Middle frontal gyrus (tissue), 1 donor: ENCODE measurements around the gene TMEM61.

Source experiments
- DNase-seq: peaks from one replicate; pipeline ENCODE4 v3.0.0-alpha.2; 2015; ENCODE audit warnings: low spot score; ENCODE audit errors: extremely low spot score

TMEM61 gene

GRCh38 chr1:55037733-55038551 is 57.5 kb downstream of the TMEM61 start:
- DNase-seq, result no peak

GRCh38 chr1:55038552-55038838 is 58.1 kb downstream of the TMEM61 start:
- no peak for DNase-seq

GRCh38 chr1:55038974-55039341 is 58.5 kb downstream of the TMEM61 start:
- no peak for DNase-seq

- no peak for DNase-seq
Measured at GRCh38 chr1:55039342-55040082, 59.1 kb downstream of the TMEM61 start, which contains the start of gene PCSK9. Gene PCSK9 (plus strand): TSS chr1:55039548. CDS start chr1:55039838, 290 bp downstream.

- DNase-seq, result no peak
Measured at GRCh38 chr1:55040083-55040932, 59.9 kb downstream of the TMEM61 start.

- DNase-seq, result no peak
Measured at GRCh38 chr1:55040933-55041494, 60.6 kb downstream of the TMEM61 start.

- DNase-seq, result no peak
Measured at GRCh38 chr1:55041613-55042012, 61.2 kb downstream of the TMEM61 start.
